ENCODE results near the gene ULK4.
A peak's percentile ranks its signal among the peaks of the same experiment; 100 is the strongest.
"Not testable (repeated sequence)": the region's sequence is repeated elsewhere in the genome, so short reads cannot be mapped to it uniquely, and the experiment has no call there.

Gene ULK4

DNA sequence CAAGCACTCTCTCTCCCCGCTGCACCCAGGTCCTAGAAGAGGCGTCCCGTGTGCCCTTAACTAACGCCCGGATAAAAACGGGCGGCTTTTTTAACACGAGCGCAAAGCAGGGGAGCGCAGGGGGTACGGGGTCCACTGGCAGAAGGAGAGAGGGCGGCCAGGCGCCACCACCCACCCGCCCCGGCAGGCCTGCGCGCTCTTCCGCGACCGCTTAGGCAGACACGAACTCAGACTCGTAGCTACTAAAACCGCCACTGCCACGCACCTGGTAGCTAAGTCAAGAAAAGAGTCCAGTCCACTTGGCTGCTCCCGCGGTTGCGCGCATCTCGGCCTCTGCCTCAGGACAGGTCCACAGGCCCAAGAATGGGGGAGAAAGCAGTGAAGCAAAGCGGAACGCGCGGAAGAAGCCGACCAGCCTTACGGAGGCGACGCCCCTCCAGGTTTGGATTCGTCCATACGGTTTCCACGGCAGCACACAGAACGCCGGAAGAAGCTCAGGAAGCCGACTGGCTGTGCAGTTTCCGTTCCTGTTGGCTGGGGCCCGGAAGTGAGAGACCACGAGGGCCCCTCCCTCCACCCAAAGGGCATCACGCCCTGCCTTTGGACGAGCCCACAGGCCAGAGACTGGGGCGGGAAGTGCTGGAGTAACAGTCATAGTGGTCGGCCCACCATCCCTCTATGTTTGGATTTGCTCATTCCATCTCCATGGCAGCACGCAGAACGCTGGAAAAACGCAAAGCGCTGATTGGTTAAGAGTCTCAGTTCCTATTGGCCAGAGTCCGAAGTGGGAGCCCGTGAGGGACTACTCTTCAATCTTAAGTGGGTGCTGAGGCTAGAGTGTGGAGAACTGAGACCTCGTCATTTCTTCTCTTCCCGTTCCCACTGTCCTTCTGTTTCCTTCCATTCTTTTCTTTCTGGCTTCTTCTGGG, at the start of gene ULK4:
ULK4 (minus strand) TSS at position 353 of the 929 bp plus-strand sequence. CDS start 7,344 bp downstream, outside the sequence.
- peak; percentile 100 for DNase-seq (ENCODE audit: low read depth in 2 of 2)

DNA sequence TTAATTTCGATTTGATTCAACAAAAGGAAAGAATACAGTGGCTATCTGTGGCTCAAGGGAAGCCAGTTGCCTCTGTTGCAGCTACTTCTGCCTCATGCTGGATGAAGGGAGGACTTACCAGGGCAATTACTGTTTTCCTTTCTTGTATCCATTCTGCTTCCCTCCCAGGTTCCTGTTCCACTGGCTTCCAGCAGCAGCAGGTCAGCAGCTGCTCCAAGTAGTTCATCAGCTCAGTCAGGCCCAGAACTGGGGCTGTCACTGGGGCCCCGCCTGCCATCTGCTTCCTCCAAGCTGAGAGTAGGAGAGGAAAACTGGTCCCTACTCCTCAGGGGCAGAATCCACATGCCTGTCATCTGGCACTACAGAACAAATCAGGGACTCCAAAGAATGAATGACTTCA, 48.6 kb upstream of the ULK4 start:
- no peak for DNase-seq (ENCODE audit: low read depth in 2 of 2)

- DNase-seq (ENCODE audit: low read depth in 2 of 2): no peak
Observed at GRCh38 chr3:42009456-42009855, 47.6 kb upstream of the ULK4 start.

GRCh38 chr3:42007785-42008184, 45.9 kb upstream of the ULK4 start:
- DNase-seq (ENCODE audit: low read depth in 2 of 2): no peak

- DNase-seq (ENCODE audit: low read depth in 2 of 2): no peak
Observed at GRCh38 chr3:42005401-42005800, 43.5 kb upstream of the ULK4 start.

GRCh38 chr3:42002790-42003189, 40.9 kb upstream of the ULK4 start:
- no peak for DNase-seq (ENCODE audit: low read depth in 2 of 2)

GRCh38 chr3:42001777-42002176, 39.9 kb upstream of the ULK4 start:
- DNase-seq (ENCODE audit: low read depth in 2 of 2): no peak

DNA sequence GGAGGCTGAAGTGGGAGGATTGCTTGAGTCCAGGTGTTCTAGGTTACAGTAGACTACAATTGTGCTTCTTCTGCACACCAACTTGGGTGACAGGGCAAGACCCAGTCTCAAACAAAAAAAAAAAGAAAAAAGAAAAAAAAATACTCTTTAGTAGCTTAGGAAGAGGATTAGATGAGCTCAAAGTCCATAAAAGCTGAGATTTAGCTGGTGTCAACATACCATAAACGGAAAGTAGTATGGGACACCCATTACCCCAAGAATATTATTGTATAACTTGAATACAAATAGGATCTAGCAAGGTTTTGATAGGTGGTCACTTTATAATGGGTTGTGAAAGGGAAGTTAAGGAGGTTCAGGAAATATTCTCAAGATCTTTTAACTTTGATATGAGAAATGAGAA, 38.0 kb upstream of the ULK4 start:
- DNase-seq (ENCODE audit: low read depth in 2 of 2): no peak

- DNase-seq (ENCODE audit: low read depth in 2 of 2): no peak
Observed at GRCh38 chr3:41997702-41998550, 36.0 kb upstream of the ULK4 start.

GRCh38 chr3:41991437-41991836, 29.5 kb upstream of the ULK4 start:
- no peak for DNase-seq (ENCODE audit: low read depth in 2 of 2)

DNA sequence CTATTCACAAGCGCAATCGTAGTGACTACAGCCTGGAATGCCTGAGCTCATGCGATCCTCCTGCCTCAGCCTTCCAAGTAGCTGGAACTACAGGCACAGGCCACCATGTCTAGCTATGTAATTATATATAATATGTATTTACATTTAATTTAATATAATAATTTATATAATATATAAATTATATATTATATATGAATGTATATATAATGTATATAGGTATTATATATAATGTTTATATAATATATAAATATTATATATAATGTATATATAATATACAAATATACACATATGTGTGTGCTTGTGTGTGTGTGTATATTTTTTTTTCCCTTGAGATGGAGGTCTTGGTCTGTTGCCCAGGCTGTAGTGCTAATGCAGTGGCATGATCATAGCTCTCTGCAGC, 27.6 kb upstream of the ULK4 start:
- DNase-seq (ENCODE audit: low read depth in 2 of 2): no peak

GRCh38 chr3:41987627-41988026, 25.7 kb upstream of the ULK4 start:
- DNase-seq (ENCODE audit: low read depth in 2 of 2): no peak

DNA sequence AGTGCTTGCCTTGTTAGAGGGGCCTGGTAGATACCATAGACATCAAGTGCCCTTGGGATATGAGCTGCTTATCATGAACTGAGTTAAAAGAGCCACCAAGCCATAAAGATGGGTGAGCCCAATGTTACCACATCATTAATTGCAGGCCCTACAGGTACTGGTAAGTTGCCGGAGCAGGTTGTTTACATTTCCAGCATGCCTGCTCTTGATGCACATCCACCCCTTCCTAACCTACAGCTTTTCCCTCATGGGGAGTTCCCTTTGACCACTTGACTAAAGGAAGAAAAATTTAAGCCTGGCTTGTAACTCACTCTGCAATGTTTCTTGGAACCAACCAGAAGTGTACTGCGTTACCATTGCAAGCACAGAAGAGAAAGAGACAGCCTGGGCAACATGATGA, 24.7 kb upstream of the ULK4 start:
- DNase-seq (ENCODE audit: low read depth in 2 of 2): no peak

DNA sequence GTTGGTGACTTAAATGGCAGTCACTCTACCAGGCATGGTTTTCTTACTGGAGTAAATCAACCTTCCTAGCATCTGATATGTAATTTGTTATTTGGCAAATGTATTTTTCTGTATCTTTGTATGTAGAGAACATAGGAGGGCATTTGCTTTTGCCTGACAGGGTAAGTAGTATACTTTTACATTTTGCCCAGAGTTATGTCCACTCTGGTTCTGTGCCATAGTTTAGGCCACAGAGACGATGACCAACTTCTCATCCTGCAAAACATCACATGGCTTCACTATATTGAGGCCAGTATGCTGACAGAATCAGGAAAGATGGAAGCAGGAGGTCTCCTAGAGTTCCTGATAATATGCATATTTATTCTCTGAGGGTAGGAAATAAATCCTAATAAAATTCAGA, 23.1 kb upstream of the ULK4 start:
- no peak for DNase-seq (ENCODE audit: low read depth in 2 of 2)

DNA sequence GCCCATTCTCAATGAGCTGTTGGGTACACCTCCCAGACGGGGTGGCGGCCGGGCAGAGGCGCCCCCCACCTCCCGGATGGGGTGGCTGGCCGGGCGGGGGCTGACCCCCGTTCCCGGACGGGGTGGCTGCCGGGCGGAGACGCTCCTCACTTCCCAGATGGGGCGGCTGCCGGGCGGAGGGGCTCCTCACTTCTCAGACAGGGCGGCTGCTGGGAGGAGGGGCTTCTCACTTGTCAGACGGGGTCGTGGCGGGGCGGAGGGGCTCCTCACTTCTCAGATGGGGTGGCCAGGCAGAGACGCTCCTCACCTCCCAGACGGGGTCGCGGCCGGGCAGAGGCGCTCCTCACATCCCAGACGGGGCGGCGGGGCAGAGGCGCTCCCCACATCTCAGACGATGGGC, 21.2 kb upstream of the ULK4 start:
- not testable (repeated sequence) for DNase-seq (ENCODE audit: low read depth in 2 of 2)

GRCh38 chr3:41977401-41977800, 15.5 kb upstream of the ULK4 start:
- not testable (repeated sequence) for DNase-seq (ENCODE audit: low read depth in 2 of 2)

DNA sequence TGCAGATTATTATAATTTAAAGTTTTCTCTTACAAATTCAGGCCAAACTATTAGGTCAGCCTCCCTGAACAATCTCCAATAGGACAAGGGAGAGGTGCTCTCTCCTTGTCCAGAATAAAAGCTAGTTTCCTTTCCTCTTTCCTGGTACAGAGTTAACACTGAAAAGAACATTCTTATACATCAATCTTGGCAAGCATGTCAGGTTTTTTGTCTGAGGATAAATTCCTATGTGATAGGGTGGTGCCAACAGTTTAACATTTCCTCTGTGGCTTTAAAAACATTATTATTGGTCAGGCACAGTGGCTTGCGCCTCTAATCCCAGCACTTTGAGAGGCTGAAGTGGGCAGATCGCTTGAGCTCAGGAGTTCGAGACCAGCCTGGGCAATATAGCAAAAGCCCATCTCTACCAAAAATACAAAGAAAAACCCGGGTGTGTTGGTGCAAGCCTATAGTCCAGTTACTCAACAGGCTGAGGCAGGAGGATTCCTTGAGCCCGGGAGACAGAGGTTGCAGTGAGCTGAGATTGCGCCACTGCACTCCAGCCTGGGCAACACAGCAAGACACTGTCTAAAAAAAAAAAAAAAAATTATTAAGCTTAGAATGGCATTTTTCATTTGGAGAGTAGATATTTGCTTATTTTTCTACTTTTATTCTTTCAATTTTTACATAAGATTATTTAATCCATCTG, 13.7 kb upstream of the ULK4 start:
- DNase-seq (ENCODE audit: low read depth in 2 of 2): no peak

DNA sequence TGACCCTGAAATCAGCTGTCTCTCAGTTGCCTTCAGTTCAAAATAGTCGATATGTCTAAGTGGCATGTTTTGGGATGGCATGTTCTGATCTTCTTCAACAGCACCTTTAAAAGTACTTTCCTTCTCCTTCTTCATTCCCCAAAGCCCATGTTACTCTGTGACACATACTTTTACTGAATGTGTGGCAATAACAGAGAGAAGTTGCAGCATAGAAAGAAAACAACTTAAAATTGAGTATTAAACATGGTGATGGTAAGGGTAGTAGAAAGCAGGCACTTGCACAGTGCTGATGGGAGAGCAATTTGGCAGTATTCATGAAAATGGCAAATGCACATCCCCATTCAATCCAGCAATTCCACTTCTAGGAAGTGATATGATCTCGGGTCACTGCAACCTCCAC, 12.3 kb upstream of the ULK4 start:
- DNase-seq (ENCODE audit: low read depth in 2 of 2): no peak

GRCh38 chr3:41972802-41973201, 10.9 kb upstream of the ULK4 start:
- no peak for DNase-seq (ENCODE audit: low read depth in 2 of 2)

DNA sequence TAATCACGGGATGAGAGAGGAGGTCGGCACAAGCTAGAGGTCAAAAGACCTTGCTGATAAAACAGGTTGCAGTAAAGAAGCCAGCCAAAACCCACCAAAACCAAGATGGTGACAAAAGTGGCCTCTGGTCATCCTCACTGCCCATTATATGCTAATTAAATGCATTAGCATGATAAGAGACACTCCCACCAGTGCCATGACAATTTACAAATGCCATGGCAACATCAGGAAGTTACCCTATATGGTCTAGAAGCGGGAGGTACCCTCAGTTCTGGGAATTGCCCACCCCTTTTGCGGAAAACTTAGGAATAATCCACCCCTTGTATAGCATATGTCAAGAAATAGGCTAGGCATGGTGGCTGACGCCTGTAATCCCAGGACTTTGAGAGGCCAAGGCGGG, 4.3 kb upstream of the ULK4 start:
- no peak for DNase-seq (ENCODE audit: low read depth in 2 of 2)

GRCh38 chr3:41963823-41964222, 1.9 kb upstream of the ULK4 start:
- DNase-seq (ENCODE audit: low read depth in 2 of 2): no peak

Data from fibroblast of skin of left quadriceps (primary cell).